T-helper 17 cell (primary cell): ENCODE data around the gene JAM2. TPM values are rescaled to one million over a fixed set of nuclear protein-coding genes. Genes with fewer than 3 reads are reported as not detected.

Experiments used
- ATAC-seq: fragments of 150-1000 bp; cut with Tn5 transposase; 2 replicates; pipeline ENCODE4 v1.10.0; 2021; ENCODE audit warnings: mild to moderate bottlenecking, moderate library complexity
- DNase-seq, 3 donors: peaks; one replicate each; pipeline versions ENCODE4 v3.0.0 to v3.0.0-alpha.2; 2020 to 2021
- H3K9me3 ChIP-seq: one replicate; pipeline ENCODE4 v1.7.0; 2013; ENCODE audit warnings: low read length, mild to moderate bottlenecking; ENCODE audit not compliant: control insufficient read depth, poor library complexity, severe bottlenecking
- H3K27ac Mint-ChIP-seq: one replicate; pipeline ENCODE4 v1.8.0; 2022; ENCODE audit warnings: mild to moderate bottlenecking, moderate library complexity, mixed read lengths
- H3K27me3 Mint-ChIP-seq: one replicate; pipeline ENCODE4 v1.8.0; 2022; ENCODE audit warnings: mixed read lengths
- H3K36me3 Mint-ChIP-seq: one replicate; pipeline ENCODE4 v1.8.0; 2022; ENCODE audit warnings: low read depth, mixed read lengths
- H3K4me1 Mint-ChIP-seq: one replicate; pipeline ENCODE4 v1.8.0; 2022; ENCODE audit warnings: mild to moderate bottlenecking, mixed read lengths
- H3K4me3 Mint-ChIP-seq: one replicate; pipeline ENCODE4 v1.8.0; 2022; ENCODE audit warnings: mild to moderate bottlenecking, moderate library complexity, mixed read lengths
- total RNA-seq, 4 donors: library from RNA in 2 of 4; stranded (reverse) in 2 of 4; gene quantifications; one replicate each; pipeline ENCODE4 v1.2.3 and lab custom pipeline; 2022 to 2026

JAM2 gene
- total RNA-seq, 2 donors from 2014 or later, result 0.21 TPM; not detected in 1

DNA sequence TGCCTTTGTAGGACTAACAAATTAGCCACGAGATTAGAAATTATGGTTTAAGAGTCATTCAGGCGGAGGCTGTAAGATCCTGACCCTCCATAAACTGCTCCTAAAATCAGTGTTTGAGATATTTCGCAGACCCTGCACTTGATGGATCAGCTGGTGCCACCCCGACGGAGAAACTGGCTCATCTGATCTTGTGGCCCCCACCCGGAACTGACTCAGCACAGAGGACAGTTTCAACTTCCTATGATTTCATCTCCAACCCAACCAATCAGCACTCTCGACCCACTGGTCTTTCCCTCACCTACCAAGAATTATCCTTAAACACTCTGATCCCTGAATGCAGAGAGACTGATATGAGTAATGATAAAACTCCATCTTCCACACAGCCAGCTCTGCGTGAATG, 3.7 kb upstream of the JAM2 start:
- Mint-ChIP-seq H3K4me1 (peaks cover 3% of the 10 kb centered on the region), H3K4me3 (no peak overlapping the region), H3K36me3 (peaks cover 6% of the 10 kb centered on the region), H3K27ac (no peak overlapping the region), H3K27me3 (peaks cover 55% of the 10 kb centered on the region)
- ATAC-seq (no peak), DNase-seq (no peak)
- H3K9me3 ChIP-seq, result no peaks in the 10 kb centered on the region

DNA sequence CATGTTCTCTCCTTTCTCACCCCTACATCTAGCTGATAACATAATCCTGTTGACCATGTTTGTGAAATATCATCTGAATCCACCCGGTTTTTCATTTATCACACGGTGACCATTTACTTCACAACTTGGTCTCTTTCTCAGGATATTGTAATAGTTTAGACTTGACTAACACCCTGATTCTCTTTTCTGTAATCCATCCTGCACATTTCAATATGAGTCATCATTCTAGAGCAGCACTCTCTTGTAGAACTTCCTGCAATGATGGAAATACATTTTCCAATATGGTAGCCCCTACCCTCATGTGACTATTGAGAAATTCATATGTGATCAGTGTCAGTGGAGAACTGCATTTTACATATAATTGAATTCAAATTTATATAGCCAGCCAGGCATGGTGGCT, 2.3 kb upstream of the JAM2 start:
- Mint-ChIP-seq H3K36me3 (peaks cover 9% of the 10 kb centered on the region), H3K27me3 (peaks cover 62% of the 10 kb centered on the region), H3K27ac (no peak overlapping the region), H3K4me1 (peaks cover 9% of the 10 kb centered on the region), H3K4me3 (no peak overlapping the region)
- DNase-seq (no peak), ATAC-seq (no peak)
- H3K9me3 ChIP-seq, result no peaks in the 10 kb centered on the region

DNA sequence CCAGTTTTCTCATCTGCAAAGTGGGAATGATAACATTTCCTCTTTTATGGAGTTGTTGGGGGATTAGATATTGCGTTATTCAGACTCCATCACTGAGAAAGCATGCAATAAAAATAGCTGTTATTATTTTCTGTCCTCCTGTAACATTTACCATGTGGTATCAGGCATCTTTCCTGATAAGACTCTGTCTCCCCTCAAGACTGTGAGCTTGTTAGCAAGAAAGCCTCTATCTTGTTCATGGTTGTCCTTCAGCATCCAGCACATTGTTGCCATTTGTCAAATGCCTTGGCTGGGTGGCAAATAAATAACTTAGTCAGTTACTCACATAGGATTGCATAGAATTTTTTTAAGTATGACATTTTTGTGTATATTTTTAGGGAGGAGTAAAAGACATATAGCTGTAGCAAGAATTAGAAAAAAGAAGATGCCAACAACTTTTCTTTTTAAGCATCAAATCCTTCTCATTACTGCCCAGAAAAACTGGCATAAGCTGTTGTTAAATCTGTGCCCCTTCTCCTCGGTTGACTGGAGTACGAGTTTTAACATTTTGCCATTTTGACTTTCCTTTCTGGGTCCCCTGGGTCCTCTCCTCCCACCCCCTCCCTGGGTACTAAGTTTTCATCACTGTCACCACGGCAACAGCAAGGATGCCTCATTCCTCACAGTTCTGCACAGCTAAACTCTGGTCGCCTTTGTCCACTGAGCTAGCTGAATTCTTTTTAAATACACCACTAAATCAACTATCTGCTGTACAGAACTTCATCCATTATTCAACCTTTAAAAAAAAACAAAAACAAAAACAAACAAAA, 1.0 kb upstream of the JAM2 start:
- Mint-ChIP-seq H3K4me3 (peak overlapping the region; percentile 94), H3K27me3 (peaks cover 64% of the 10 kb centered on the region), H3K27ac (peak overlapping the region; percentile 70), H3K4me1 (peaks cover 9% of the 10 kb centered on the region), H3K36me3 (peaks cover 9% of the 10 kb centered on the region)
- DNase-seq, result no peak
- ATAC-seq, result no peak
- no peaks in the 10 kb centered on the region for H3K9me3 ChIP-seq

DNA sequence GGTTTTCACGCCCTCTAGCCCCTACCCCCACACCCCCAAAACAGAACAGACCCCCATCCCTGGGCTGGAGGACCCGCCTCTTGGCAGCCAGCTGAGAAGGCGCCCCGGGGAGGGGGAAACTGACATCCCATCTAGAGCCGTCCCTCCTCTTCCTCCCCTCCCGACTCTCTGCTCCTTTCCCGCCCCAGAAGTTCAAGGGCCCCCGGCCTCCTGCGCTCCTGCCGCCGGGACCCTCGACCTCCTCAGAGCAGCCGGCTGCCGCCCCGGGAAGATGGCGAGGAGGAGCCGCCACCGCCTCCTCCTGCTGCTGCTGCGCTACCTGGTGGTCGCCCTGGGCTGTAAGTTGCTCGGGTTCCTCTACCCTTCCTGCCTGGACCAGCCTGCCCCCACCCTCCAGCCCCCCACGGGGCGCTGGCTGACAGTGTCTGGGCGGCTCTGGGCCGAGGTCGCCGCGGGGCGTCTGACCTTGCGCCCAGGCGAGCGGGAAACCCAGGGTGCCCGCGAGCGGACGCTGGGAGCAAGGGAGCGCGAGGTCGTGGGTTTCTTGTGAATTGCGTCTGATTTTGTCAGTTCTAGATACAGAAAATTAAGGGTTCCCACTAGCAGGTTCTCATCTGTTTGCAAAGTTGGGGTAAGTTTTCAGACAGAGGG, 618 bp downstream of the JAM2 start:
- Mint-ChIP-seq H3K27ac (no peak overlapping the region), H3K27me3 (peaks cover 51% of the 10 kb centered on the region), H3K4me1 (peaks cover 9% of the 10 kb centered on the region), H3K36me3 (peaks cover 8% of the 10 kb centered on the region), H3K4me3 (peak overlapping the region; percentile 94)
- DNase-seq (peak; percentile 17 to 31 (median 25)), ATAC-seq (peak; percentile 86)
- H3K9me3 ChIP-seq, result no peaks in the 10 kb centered on the region

DNA sequence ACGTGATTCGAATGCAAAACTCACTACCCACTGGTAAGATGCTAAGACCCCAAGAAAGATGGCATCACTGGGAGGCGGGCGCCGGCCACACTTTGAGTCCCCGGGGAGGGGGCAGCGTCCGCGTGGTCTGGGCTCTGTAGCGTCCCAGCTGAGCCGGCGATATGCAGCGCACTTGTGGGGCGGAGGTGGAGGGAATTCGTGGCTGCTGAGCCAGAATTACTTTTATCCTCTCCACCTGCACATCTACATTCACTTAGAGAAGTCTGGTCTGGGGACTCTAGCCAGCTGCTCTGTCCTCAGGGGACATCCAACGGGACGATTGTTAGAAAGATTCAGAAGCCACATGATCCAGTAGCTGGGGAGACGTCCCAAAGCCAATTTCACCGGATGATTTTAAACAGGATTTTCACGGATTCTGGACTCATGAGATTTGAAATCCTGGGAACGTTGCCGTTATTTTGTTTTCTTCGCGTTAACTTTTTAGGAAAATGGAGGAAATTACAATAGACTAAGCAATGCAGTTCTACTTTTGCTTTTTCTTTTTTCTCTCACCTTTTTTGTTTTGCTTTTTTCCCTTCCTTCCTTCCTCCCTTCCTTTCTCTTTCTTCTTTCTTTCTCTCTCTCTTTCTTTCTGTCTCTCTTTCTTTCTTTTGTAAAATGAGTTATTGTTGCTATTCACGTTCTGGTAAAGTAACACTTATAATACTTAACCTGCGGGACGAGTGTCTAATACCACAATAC, 1.3 kb downstream of the JAM2 start:
- DNase-seq, result peak in 1 of 3 donors; percentile 12
- Mint-ChIP-seq H3K4me3 (peak overlapping the region; percentile 94), H3K4me1 (peaks cover 9% of the 10 kb centered on the region), H3K27ac (peak overlapping the region; percentile 77), H3K36me3 (peaks cover 5% of the 10 kb centered on the region), H3K27me3 (peaks cover 44% of the 10 kb centered on the region)
- ATAC-seq, result peak; percentile 29
- no peaks in the 10 kb centered on the region for H3K9me3 ChIP-seq

DNA sequence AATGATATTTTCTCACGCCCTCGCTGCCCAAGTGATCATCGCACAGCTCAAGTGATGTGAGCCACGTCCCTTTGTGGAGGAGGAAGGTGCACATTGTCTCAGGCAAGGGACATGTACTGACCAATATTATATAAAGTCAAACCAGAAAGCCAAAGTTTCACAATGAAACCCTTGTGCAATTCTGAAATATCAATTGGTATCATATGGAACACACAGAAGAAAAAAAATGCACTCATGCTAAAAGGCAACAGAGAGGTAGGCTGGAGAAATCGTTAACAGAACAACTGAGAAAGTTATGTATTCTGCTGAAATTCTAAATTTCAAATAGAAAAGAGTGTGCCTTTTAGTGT, 1.9 kb downstream of the JAM2 start:
- Mint-ChIP-seq H3K4me3 (peak overlapping the region; percentile 94), H3K4me1 (peaks cover 9% of the 10 kb centered on the region), H3K36me3 (peaks cover 5% of the 10 kb centered on the region), H3K27ac (peak overlapping the region; percentile 77), H3K27me3 (peaks cover 42% of the 10 kb centered on the region)
- DNase-seq (no peak), ATAC-seq (no peak)
- H3K9me3 ChIP-seq, result no peaks in the 10 kb centered on the region

DNA sequence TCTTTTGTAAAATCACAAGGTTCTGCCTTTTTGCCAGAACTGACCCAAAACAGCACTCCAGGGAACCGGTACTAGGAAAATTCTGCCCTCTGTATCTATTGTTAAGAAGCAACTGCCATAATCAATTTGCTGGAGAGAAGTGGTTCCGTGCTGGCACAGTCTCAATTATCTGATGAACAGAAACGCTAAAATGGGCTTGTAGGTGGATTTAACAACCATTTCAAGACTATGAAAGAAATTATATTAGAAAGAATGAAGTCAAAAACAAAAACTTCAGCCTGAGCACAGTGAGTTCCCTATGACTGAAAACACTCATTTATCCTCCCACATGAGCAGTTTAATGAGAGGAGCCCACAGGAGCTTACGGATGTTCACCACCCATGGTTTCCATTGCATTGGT, 4.4 kb downstream of the JAM2 start:
- H3K27ac Mint-ChIP-seq, result no peak overlapping the region
- no peak for DNase-seq

DNA sequence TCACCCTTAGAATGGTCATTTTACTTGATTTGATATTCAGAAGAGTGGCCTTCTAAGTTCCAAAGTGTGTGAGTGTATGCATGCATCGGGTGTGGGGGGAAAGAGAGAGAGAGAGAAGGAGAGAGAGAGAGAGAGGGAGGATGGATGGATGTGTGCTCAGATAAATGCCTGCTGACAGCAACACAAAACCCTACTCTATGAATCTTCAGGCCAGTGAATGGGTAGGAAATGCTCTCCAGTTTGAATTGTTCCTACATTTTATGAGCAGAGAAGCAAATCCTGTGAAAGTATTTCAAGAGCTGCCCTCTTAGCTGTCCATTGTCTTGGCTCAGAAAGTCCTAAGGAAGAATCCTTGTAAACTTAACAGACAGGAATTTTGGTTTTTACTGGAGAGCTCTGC, 7.4 kb downstream of the JAM2 start:
- DNase-seq (no peak), ATAC-seq (no peak)
- Mint-ChIP-seq H3K4me3 (no peak overlapping the region), H3K36me3 (no peaks in the 10 kb centered on the region), H3K27ac (no peak overlapping the region), H3K27me3 (peaks cover 25% of the 10 kb centered on the region), H3K4me1 (peaks cover 5% of the 10 kb centered on the region)
- H3K9me3 ChIP-seq, result no peaks in the 10 kb centered on the region

More for the DNA sequence above, 4.4 kb downstream of the JAM2 start:
- no peaks in the 10 kb centered on the region for H3K9me3 ChIP-seq
- no peak for ATAC-seq
- Mint-ChIP-seq H3K4me3 (no peak overlapping the region), H3K4me1 (peaks cover 14% of the 10 kb centered on the region), H3K36me3 (peaks cover 3% of the 10 kb centered on the region), H3K27me3 (peaks cover 36% of the 10 kb centered on the region)

DNA sequence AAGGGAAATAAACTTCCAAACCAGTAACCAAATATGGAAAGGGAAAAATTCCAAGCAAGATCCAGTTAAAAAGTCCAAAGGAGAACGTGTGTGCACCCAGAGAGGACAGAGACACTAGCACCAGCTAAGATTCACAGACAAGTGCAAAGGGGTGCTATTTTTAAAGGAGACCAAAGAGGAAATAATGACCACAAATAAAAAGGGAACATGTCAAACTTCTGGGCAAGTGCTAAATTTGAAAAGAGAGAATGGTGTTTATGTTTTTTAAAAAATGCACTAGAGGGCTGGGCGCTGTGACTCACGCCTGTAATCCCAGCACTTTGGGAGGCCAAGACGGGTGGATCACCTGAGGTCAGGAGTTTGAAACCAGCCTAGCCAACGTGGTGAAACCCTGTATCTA, 8.6 kb downstream of the JAM2 start:
- H3K9me3 ChIP-seq, result no peaks in the 10 kb centered on the region
- ATAC-seq, result no peak
- DNase-seq, result no peak
- Mint-ChIP-seq H3K4me3 (no peak overlapping the region), H3K4me1 (peaks cover 5% of the 10 kb centered on the region), H3K27ac (no peak overlapping the region), H3K36me3 (no peaks in the 10 kb centered on the region), H3K27me3 (peaks cover 20% of the 10 kb centered on the region)

DNA sequence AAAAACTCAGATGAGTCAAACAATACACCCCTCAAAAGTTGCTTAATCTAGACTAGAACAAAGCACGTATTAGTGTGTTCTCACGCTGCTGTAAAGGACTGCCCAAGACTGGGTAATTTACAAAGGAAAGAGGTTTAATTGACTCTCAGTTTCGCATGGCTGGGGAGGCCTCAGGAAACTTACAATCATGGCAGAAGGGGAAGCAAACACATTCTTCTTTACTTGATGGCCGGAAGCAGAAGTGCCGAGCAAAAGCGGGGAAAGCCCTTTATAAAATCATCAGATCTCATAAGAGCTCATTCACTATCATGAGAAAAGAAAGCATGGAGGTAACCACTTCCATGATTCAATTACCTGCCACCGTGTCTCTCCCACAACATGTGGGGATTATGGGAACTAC, 10.1 kb downstream of the JAM2 start:
- H3K4me1 Mint-ChIP-seq, result peaks cover 5% of the 10 kb centered on the region
- no peak for ATAC-seq
- no peak for DNase-seq
- H3K27ac Mint-ChIP-seq, result no peak overlapping the region
- H3K4me3 Mint-ChIP-seq, result no peak overlapping the region
- H3K9me3 ChIP-seq, result no peaks in the 10 kb centered on the region
- H3K27me3 Mint-ChIP-seq, result peaks cover 20% of the 10 kb centered on the region
- no peaks in the 10 kb centered on the region for H3K36me3 Mint-ChIP-seq

DNA sequence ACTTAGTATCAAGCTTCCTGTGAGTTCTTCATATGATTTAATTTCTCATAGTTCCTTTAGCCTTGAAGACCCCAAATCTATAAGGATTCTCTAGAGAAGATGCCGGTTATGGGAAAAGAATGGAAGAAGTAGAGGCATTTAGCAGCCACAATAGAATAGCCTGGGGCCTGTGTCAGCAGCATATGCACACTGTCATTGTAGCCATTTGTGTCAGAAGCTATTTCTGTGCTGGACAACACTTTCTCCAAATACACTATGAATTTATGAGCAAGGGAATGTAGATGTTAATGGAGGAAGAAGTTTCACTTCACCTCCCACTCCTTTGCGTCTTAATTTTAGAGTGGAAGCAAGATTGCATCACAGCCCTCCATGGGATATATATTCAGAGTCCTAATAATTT, 17.4 kb downstream of the JAM2 start:
- H3K9me3 ChIP-seq, result no peaks in the 10 kb centered on the region
- Mint-ChIP-seq H3K36me3 (no peaks in the 10 kb centered on the region), H3K27ac (no peak overlapping the region), H3K4me3 (no peak overlapping the region), H3K4me1 (no peaks in the 10 kb centered on the region), H3K27me3 (no peaks in the 10 kb centered on the region)
- ATAC-seq (no peak), DNase-seq (no peak)

DNA sequence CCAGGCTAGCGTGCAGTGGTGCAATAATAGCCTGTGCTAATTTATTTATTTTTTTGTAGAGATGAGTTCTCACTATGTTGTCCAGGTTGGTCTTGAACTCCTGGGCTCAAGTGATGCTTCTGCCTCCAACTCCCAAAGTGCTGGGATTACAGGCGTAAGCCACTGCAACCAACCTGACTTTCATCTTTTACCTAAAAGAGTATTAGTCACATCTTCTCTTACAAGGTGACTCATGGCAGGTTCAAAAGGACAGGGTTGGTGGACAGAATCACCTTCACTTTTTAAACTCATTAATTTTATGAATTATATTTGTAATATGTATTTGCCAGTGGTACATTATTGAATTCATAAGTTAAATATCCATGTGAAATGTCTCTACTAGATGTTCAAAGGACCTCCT, 18.1 kb downstream of the JAM2 start:
- no peaks in the 10 kb centered on the region for H3K27me3 Mint-ChIP-seq
- no peak overlapping the region for H3K27ac Mint-ChIP-seq
- ATAC-seq (no peak), DNase-seq (no peak)
- no peaks in the 10 kb centered on the region for H3K36me3 Mint-ChIP-seq
- H3K4me3 Mint-ChIP-seq, result no peak overlapping the region
- H3K9me3 ChIP-seq, result no peaks in the 10 kb centered on the region
- H3K4me1 Mint-ChIP-seq, result no peaks in the 10 kb centered on the region

DNA sequence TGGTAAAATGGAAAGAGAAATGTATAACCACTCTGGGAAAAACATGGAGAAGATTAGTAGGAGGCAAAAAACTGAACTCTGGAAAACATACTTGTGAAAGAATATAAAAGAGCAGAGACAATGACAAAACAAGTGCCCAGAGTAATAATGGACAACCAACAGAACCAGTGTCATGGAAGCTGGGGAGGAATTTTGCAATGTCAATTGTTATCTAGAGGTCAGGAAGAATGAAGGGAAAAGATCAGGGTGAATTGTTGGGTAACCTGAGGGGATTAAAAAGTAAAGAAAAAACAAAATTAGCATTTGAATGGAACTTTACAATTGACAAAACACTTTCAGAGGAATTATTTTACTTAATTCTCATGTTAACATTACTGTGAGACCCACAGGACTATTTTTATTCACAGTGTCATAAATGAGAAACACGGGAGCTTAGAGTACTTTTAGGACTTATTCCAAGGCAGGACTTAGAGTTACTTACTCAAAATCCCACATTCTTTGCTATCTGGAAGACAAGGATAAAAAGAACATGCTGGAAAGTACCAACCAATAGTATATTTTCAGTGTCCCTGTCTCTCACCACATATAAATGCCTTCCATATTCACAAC, 19.5 kb downstream of the JAM2 start:
- Mint-ChIP-seq H3K4me3 (no peak overlapping the region), H3K4me1 (no peaks in the 10 kb centered on the region), H3K27me3 (peaks cover 6% of the 10 kb centered on the region), H3K36me3 (no peaks in the 10 kb centered on the region), H3K27ac (no peak overlapping the region)
- ATAC-seq, result no peak
- no peak for DNase-seq
- no peaks in the 10 kb centered on the region for H3K9me3 ChIP-seq
